BJ (cell line): ENCODE measurements around the gene MGAT4C. TPM values are rescaled to one million over a fixed set of nuclear protein-coding genes. Genes with fewer than 3 reads are reported as not detected.

Experiments used
- CTCF ChIA-PET: fragments of 350-600 bp; formaldehyde crosslinking; extraction: SDS; loops from one replicate; lab custom pipeline; 2021; ENCODE audit warnings: antibody characterized with exemption, inconsistent platforms; lab: Yijun Ruan, JAX
- POLR2A ChIA-PET: fragments of 300-600 bp; sonication (Branson Sonifier 250); formaldehyde crosslinking; extraction: SDS; loops from one replicate; lab custom pipeline; 2021; ENCODE audit warnings: antibody characterized with exemption; lab: Charles Lee
- DNase-seq: peaks from one replicate; pipeline ENCODE4 v3.0.0-alpha.2; 2011; ENCODE audit warnings: low read depth
- H3K27me3 ChIP-seq: 2 replicates; pipeline ENCODE4 v1.6.0; 2011; ENCODE audit warnings: low read length; ENCODE audit not compliant: control insufficient read depth, insufficient read depth
- H3K36me3 ChIP-seq: 2 replicates; pipeline ENCODE4 v1.5.1; 2011; ENCODE audit warnings: low read length; ENCODE audit not compliant: control insufficient read depth, insufficient read depth
- H3K4me3 ChIP-seq: 2 replicates; pipeline ENCODE4 v1.5.1; 2011; ENCODE audit warnings: low read depth, mild to moderate bottlenecking, control low read depth, low read length
- CTCF ChIP-seq: IDR thresholded peaks from 2 replicates; pipeline ENCODE4 v1.5.1; 2011; ENCODE audit warnings: low read depth, mild to moderate bottlenecking, control low read depth, inconsistent platforms, low read length, moderate library complexity; ENCODE audit not compliant: insufficient read depth
- polyA plus RNA-seq: library from polyadenylated mRNA; depleted of rRNA; stranded (reverse); fragments of >200 nt; gene quantifications from 2 replicates; pipeline ENCODE4 v1.2.3, GENCODE V29; 2011

The MGAT4C gene
- polyA plus RNA-seq, 1 experiment = not detected

GRCh38 chr12:85948340-85948739, 307.9 kb downstream of the MGAT4C start:
- no peak for TF ChIP-seq CTCF
- DNase-seq = no peak
- POLR2A ChIA-PET = no interaction called here
- CTCF ChIA-PET = no interaction called here
- H3K36me3 ChIP-seq = no peaks in the 10 kb centered on the region
- H3K27me3 ChIP-seq = no peaks in the 10 kb centered on the region
- H3K4me3 ChIP-seq = no peak overlapping the region

GRCh38 chr12:85947286-85947685, 308.9 kb downstream of the MGAT4C start:
- Histone ChIP-seq H3K27me3 (no peaks in the 10 kb centered on the region), H3K4me3 (no peak overlapping the region), H3K36me3 (no peaks in the 10 kb centered on the region)
- POLR2A ChIA-PET = no interaction called here
- DNase-seq = no peak
- CTCF ChIA-PET = interaction anchor here (0.6 kb wide), 1 partner anchor 1720 kb away, joined by 3 read pairs; no protein-coding TSS in a partner anchor
- no peak for TF ChIP-seq CTCF

- Histone ChIP-seq H3K4me3 (no peak overlapping the region), H3K36me3 (no peaks in the 10 kb centered on the region), H3K27me3 (no peaks in the 10 kb centered on the region)
- CTCF ChIA-PET = no interaction called here
- POLR2A ChIA-PET = no interaction called here
- no peak for TF ChIP-seq CTCF
- DNase-seq = no peak
These were observed 309.8 kb downstream of the MGAT4C start for GRCh38 chr12:85946375-85946774.

- Histone ChIP-seq H3K27me3 (no peaks in the 10 kb centered on the region), H3K36me3 (no peaks in the 10 kb centered on the region), H3K4me3 (no peak overlapping the region)
- TF ChIP-seq CTCF = no peak
- POLR2A ChIA-PET = no interaction called here
- CTCF ChIA-PET = interaction anchor here (1.8 kb wide), 1 partner anchor 1921 kb away, joined by 8 read pairs; no protein-coding TSS in a partner anchor
- DNase-seq = no peak
These were observed 329.0 kb downstream of the MGAT4C start for GRCh38 chr12:85927166-85927565.

GRCh38 chr12:85923767-85924331, 332.3 kb downstream of the MGAT4C start:
- no peak for DNase-seq
- ChIA-PET POLR2A (no interaction called here), CTCF (interaction anchor here (0.8 to 3.0 kb wide), 3 partner anchors 499 to 1995 kb away, joined by 3 to 22 read pairs (median 3); no protein-coding TSS in a partner anchor)
- Histone ChIP-seq H3K27me3 (no peaks in the 10 kb centered on the region), H3K36me3 (no peaks in the 10 kb centered on the region), H3K4me3 (no peak overlapping the region)
- TF ChIP-seq CTCF = peak; percentile 55
